Measurements from ENCODE around the gene CPLX1.

DNA sequence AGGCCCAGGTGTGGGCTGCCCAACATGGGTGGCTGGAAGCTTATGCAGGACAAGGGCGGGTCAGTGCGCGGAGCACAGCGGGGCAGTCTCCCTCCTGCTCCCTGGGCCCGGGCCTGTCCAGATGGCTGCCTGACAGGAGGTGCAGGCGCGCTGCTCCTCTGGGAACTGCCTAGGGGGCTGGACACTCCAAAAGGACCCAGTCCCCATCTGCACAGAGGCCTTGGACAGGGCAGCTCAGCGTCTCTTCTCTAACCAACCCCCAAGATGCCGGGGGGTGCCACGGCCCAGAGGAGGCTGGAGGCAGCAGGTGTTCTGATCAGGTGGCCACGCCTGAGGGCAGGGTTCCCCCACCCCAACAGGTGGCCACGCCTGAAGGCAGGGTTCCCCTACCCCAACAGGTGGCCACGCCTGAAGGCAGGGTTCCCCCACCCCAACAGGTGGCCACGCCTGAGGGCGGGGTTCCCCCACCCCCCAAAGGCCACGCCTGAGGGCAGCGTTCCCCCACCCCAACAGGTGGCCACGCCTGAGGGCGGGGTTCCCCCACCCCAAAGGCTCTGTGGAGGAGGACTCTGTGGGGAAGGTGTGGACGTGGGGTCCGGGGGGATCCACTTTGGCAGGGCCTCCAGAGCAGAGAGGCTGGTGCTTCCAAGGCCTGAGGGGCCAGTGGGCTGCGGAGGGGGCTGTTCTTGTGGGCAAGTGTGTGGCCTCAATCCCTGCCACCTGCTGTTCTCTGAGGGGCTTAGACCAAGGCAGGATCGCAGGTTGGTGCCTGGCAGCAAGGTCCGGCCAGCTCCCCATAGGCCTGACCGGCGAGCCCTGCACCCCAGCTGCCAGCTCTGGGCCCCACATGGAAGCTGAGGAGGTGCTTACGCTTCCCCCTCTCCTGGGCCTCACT lies 36.1 kb downstream of the CPLX1 start:
- TF ChIP-seq, protein P1, sequence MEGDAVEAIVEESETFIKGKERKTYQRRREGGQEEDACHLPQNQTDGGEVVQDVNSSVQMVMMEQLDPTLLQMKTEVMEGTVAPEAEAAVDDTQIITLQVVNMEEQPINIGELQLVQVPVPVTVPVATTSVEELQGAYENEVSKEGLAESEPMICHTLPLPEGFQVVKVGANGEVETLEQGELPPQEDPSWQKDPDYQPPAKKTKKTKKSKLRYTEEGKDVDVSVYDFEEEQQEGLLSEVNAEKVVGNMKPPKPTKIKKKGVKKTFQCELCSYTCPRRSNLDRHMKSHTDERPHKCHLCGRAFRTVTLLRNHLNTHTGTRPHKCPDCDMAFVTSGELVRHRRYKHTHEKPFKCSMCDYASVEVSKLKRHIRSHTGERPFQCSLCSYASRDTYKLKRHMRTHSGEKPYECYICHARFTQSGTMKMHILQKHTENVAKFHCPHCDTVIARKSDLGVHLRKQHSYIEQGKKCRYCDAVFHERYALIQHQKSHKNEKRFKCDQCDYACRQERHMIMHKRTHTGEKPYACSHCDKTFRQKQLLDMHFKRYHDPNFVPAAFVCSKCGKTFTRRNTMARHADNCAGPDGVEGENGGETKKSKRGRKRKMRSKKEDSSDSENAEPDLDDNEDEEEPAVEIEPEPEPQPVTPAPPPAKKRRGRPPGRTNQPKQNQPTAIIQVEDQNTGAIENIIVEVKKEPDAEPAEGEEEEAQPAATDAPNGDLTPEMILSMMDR (IDR thresholded peaks at IDR 0.05): no peak
- TF ChIP-seq POLR2A (IDR thresholded peaks at IDR 0.05): no peak
